ENCODE measurements around the gene SLC16A7. TPM values are rescaled to one million over a fixed set of nuclear protein-coding genes. Genes with fewer than 3 reads are reported as not detected.
"Not testable (repeated sequence)": the region's sequence is repeated elsewhere in the genome, so short reads cannot be mapped to it uniquely, and the experiment has no call there.

The SLC16A7 gene
- polyA plus RNA-seq, 1 donor from 2014 or later, result 2.3 TPM

- Histone ChIP-seq H3K9me3 (ENCODE audit: low read length) (no peaks in the 10 kb centered on the region), H3F3A (ENCODE audit: insufficient read depth, low read length, poor library complexity, severe bottlenecking) (no peaks in the 10 kb centered on the region), H3K79me2 (replicated peaks; ENCODE audit: insufficient read depth, low read length) (no peaks in the 10 kb centered on the region), H3K36me3 (ENCODE audit: insufficient read depth, low read length) (no peaks in the 10 kb centered on the region), H3K4me3 (ENCODE audit: low read length) (no peak overlapping the region), H2AFZ (ENCODE audit: low read depth, low read length) (no peak overlapping the region), H3K27ac (ENCODE audit: low read length) (no peak overlapping the region), H3K9ac (ENCODE audit: low read length) (no peak overlapping the region), H3K4me2 (ENCODE audit: low read length) (no peak overlapping the region), H3K9me2 (ENCODE audit: insufficient read depth, low read length) (no peaks in the 10 kb centered on the region), H3K27me3 (ENCODE audit: insufficient read depth, low read depth, low read length) (no peaks in the 10 kb centered on the region), H4K20me1 (ENCODE audit: insufficient read depth) (no peaks in the 10 kb centered on the region)
- TF ChIP-seq SMC3 (conservative IDR thresholded peaks at IDR 0.05; ENCODE audit: poor library complexity) (no peak), EP300 (conservative IDR thresholded peaks at IDR 0.05; ENCODE audit: poor library complexity, severe bottlenecking) (no peak), REST (IDR thresholded peaks at IDR 0.05; ENCODE audit: borderline replicate concordance) (no peak), CTCF (IDR thresholded peaks at IDR 0.05; ENCODE audit: poor library complexity, severe bottlenecking) (no peak), POLR2AphosphoS5 (IDR thresholded peaks at IDR 0.05) (no peak), MXI1 (conservative IDR thresholded peaks at IDR 0.05; ENCODE audit: poor library complexity, severe bottlenecking) (no peak), EZH2 (IDR thresholded peaks at IDR 0.05; ENCODE audit: borderline replicate concordance, insufficient read depth, low read length, poor library complexity, severe bottlenecking) (no peak), TAF1 (IDR thresholded peaks at IDR 0.05; ENCODE audit: low read depth) (no peak), RAD21 (conservative IDR thresholded peaks at IDR 0.05) (no peak)
Observed at GRCh38 chr12:59600171-59600570, 4.3 kb downstream of the SLC16A7 start.

- TF ChIP-seq EZH2 (IDR thresholded peaks at IDR 0.05; ENCODE audit: borderline replicate concordance, insufficient read depth, low read length, poor library complexity, severe bottlenecking), result no peak
- no peak for TF ChIP-seq REST (IDR thresholded peaks at IDR 0.05; ENCODE audit: borderline replicate concordance)
- no peak for TF ChIP-seq SMC3 (conservative IDR thresholded peaks at IDR 0.05; ENCODE audit: poor library complexity)
- no peak for TF ChIP-seq MXI1 (conservative IDR thresholded peaks at IDR 0.05; ENCODE audit: poor library complexity, severe bottlenecking)
- TF ChIP-seq POLR2AphosphoS5 (IDR thresholded peaks at IDR 0.05), result no peak
- TF ChIP-seq EP300 (conservative IDR thresholded peaks at IDR 0.05; ENCODE audit: poor library complexity, severe bottlenecking), result no peak
- TF ChIP-seq CTCF (IDR thresholded peaks at IDR 0.05; ENCODE audit: poor library complexity, severe bottlenecking), result no peak
- no peak for TF ChIP-seq TAF1 (IDR thresholded peaks at IDR 0.05; ENCODE audit: low read depth)
- TF ChIP-seq RAD21 (conservative IDR thresholded peaks at IDR 0.05), result no peak
Observed at GRCh38 chr12:59603754-59604153, 7.9 kb downstream of the SLC16A7 start.

GRCh38 chr12:59612823-59613434, 17.1 kb downstream of the SLC16A7 start:
- H3K9me2 ChIP-seq (ENCODE audit: insufficient read depth, low read length); H3K9ac ChIP-seq (ENCODE audit: low read length); H3K27me3 ChIP-seq (ENCODE audit: insufficient read depth, low read depth, low read length); H2AFZ ChIP-seq (ENCODE audit: low read depth, low read length); H3F3A ChIP-seq (ENCODE audit: insufficient read depth, low read length, poor library complexity, severe bottlenecking); H4K20me1 ChIP-seq (ENCODE audit: insufficient read depth); H3K9me3 ChIP-seq (ENCODE audit: low read length); H3K4me3 ChIP-seq (ENCODE audit: low read length); H3K79me2 ChIP-seq (replicated peaks; ENCODE audit: insufficient read depth, low read length); H3K27ac ChIP-seq (ENCODE audit: low read length); H3K36me3 ChIP-seq (ENCODE audit: insufficient read depth, low read length); H3K4me2 ChIP-seq (ENCODE audit: low read length): not testable (repeated sequence)

More at GRCh38 chr12:59603754-59604153, 7.9 kb downstream of the SLC16A7 start:
- H3K79me2 ChIP-seq (replicated peaks; ENCODE audit: insufficient read depth, low read length), result no peaks in the 10 kb centered on the region
- no peaks in the 10 kb centered on the region for H3K9me2 ChIP-seq (ENCODE audit: insufficient read depth, low read length)
- H3K27me3 ChIP-seq (ENCODE audit: insufficient read depth, low read depth, low read length), result no peaks in the 10 kb centered on the region
- H3K36me3 ChIP-seq (ENCODE audit: insufficient read depth, low read length), result no peaks in the 10 kb centered on the region
- no peaks in the 10 kb centered on the region for H3K9me3 ChIP-seq (ENCODE audit: low read length)
- no peak overlapping the region for H3K9ac ChIP-seq (ENCODE audit: low read length)
- H2AFZ ChIP-seq (ENCODE audit: low read depth, low read length), result no peak overlapping the region
- no peak overlapping the region for H3K4me2 ChIP-seq (ENCODE audit: low read length)
- no peak overlapping the region for H3K27ac ChIP-seq (ENCODE audit: low read length)
- no peak overlapping the region for H3K4me3 ChIP-seq (ENCODE audit: low read length)
- no peaks in the 10 kb centered on the region for H3F3A ChIP-seq (ENCODE audit: insufficient read depth, low read length, poor library complexity, severe bottlenecking)
- H4K20me1 ChIP-seq (ENCODE audit: insufficient read depth), result no peaks in the 10 kb centered on the region
